Measurements from ENCODE around the gene LRP5. TPM values are rescaled to one million over a fixed set of nuclear protein-coding genes. Genes with fewer than 3 reads are reported as not detected.
"Not testable (repeated sequence)": the region's sequence is repeated elsewhere in the genome, so short reads cannot be mapped to it uniquely, and the experiment has no call there.

LRP5 gene
- total and polyA plus RNA-seq, 10 donors, result 3.9 to 21.8 (median 14.1) TPM

DNA sequence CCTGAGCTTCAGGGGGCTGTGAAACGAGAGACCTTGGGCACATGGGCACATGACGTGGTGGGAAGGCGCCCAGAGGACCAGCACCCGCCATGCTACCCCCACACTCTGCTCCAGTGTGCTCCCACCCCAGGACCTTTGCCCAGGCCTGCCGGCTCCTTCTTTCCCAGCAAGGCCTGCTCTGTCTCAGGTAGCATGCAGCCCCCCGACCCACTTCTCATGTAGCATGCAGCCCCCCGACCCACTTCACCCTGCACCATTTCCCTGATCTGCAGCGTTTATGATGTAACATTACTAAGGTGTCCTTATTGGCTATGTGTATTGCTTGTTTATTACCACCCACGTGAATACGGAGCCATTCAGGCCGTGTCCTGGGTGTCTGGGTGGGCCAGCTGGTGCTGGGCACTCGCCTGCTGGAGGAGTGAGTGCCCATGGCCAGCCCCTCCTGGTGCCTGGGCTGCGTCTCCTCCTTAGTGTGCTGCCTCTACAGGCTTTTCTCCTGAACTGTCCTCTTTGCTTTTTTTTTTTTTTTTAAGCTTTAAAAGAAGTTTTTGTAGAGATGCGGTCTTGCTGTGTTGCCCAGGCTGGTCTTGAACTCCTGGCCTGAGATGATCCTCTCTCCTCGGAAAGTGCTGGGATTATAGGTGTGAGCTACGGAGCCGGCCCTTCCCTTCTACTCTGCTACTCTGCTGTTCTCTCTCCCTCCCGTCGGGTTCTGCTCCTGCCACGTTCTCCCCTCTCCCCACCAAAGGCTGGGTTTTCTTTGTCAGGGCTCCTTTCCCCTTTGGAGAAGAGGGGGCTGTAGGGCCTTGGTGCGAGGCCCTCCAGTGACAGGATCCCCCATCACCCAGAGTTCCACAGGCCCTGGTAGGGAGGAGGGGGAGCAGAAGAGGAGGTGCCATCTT lies 29.4 kb downstream of the LRP5 start:
- Histone ChIP-seq H3K36me3 (no peaks in the 10 kb centered on the region), H3K4me1 (peaks cover 4 to 44% (median 24%) of the 10 kb centered on the region in 6 donors), H3K27me3 (replicated peaks in 1 of 7) (no peaks in the 10 kb centered on the region), H3K27ac (no peak overlapping the region), H3K9me3 (no peaks in the 10 kb centered on the region), H3K4me3 (no peak overlapping the region)
- DNase-seq, result no peak
- WGBS, 5 donors, result 78 to 93% (median 88%) methylated on average over 20 to 21 of the region's 21 CpGs
- TF ChIP-seq, protein P1, sequence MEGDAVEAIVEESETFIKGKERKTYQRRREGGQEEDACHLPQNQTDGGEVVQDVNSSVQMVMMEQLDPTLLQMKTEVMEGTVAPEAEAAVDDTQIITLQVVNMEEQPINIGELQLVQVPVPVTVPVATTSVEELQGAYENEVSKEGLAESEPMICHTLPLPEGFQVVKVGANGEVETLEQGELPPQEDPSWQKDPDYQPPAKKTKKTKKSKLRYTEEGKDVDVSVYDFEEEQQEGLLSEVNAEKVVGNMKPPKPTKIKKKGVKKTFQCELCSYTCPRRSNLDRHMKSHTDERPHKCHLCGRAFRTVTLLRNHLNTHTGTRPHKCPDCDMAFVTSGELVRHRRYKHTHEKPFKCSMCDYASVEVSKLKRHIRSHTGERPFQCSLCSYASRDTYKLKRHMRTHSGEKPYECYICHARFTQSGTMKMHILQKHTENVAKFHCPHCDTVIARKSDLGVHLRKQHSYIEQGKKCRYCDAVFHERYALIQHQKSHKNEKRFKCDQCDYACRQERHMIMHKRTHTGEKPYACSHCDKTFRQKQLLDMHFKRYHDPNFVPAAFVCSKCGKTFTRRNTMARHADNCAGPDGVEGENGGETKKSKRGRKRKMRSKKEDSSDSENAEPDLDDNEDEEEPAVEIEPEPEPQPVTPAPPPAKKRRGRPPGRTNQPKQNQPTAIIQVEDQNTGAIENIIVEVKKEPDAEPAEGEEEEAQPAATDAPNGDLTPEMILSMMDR (IDR thresholded peaks at IDR 0.05 in 8 of 11, conservative IDR thresholded peaks at IDR 0.05 in 3 of 11), result no peak
- no peak for TF ChIP-seq POLR2AphosphoS5 (IDR thresholded peaks at IDR 0.05)
- TF ChIP-seq POLR2A (IDR thresholded peaks at IDR 0.05), result no peak
- intact Hi-C loops (cut with DNase I; ENCODE audit: low total_unique reads), result no loop called here

DNA sequence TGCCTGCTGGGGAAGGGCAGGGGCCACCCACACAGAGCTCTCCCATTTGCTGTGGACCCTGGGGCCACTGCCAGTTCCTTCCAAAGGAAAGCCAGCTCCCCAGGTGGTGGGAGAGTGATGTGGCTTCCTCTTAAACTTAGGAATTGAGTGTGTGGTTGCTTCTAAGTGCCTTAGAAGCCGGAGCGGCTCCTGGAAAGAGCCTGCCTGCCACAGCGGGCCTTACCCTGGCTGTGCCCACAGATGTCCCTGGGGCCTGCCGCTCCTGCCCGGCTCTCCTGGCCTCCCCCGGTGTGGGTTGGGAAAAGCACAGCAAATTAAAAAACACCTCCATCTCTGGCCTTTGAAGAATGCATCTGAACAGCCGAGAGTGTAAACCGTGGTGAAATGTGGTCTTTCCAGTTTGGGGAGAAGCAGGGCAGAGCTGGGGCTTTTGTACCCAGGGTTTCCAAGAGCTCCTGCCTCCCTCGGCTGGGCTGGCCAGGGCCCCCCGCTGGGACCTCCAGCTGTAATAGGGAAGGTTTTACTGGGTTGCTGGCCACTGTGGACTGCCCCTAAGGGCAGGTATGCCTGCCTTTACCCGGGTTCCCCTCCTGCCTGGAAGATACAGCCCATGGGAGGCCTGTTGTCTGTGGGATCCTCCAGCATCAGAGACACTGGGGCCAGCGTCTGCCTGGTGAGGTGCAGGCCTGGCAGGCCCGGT lies 30.2 kb downstream of the LRP5 start:
- WGBS, 5 donors, result 86 to 92% (median 89%) methylated on average over 9 to 13 of the region's 13 CpGs
- H3K4me3 ChIP-seq, result no peak overlapping the region
- peaks cover 4 to 43% (median 23%) of the 10 kb centered on the region in 6 donors for H3K4me1 ChIP-seq
- H3K9me3 ChIP-seq, result no peaks in the 10 kb centered on the region
- no peak overlapping the region for H3K27ac ChIP-seq
- DNase-seq, result no peak
- no peaks in the 10 kb centered on the region for H3K36me3 ChIP-seq
- intact Hi-C loops (cut with DNase I; ENCODE audit: low total_unique reads), result no loop called here
- H3K27me3 ChIP-seq (replicated peaks in 1 of 7), result no peaks in the 10 kb centered on the region
- TF ChIP-seq, protein P1 (IDR thresholded peaks at IDR 0.05 in 8 of 11, conservative IDR thresholded peaks at IDR 0.05 in 3 of 11), result no peak

DNA sequence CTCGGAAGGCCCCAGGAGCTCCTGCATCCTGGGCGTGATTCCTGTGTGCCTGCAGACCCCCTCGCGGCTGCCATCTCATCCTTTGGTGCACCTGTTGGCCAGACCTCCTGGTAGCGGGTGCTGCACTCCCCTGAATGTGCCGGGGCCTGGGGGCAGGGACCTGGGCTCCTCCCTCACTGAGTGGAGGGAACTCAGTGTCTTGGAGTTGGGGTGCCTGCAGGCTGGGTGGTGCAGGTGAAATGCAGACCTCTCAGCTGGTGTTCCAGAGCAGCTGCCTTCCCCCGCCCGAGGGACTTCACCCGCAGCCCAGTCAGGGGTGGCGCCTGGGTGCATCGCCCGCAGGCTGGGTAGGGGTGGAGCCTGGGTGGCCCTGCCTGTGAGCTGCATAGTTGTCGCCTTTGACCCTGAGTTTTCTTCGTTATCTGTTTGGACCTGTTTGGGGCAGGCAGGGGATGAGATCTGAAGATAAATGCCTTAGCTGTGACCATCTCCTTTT lies 31.4 kb downstream of the LRP5 start:
- H3K9me3 ChIP-seq, result no peaks in the 10 kb centered on the region
- TF ChIP-seq, protein P1 (IDR thresholded peaks at IDR 0.05 in 8 of 11, conservative IDR thresholded peaks at IDR 0.05 in 3 of 11), result no peak
- TF ChIP-seq POLR2AphosphoS5 (IDR thresholded peaks at IDR 0.05) (no peak), POLR2A (IDR thresholded peaks at IDR 0.05) (no peak)
- no peak overlapping the region for H3K27ac ChIP-seq
- 74 to 89% (median 83%) methylated on average over 7 to 14 of the region's 14 CpGs for WGBS, 5 donors
- H3K4me3 ChIP-seq, result no peak overlapping the region
- intact Hi-C loops (cut with DNase I; ENCODE audit: low total_unique reads), result no loop called here
- no peaks in the 10 kb centered on the region for H3K27me3 ChIP-seq (replicated peaks in 1 of 7)
- DNase-seq, result no peak
- H3K4me1 ChIP-seq, result peaks cover 4 to 47% (median 21%) of the 10 kb centered on the region in 6 donors
- no peaks in the 10 kb centered on the region for H3K36me3 ChIP-seq

DNA sequence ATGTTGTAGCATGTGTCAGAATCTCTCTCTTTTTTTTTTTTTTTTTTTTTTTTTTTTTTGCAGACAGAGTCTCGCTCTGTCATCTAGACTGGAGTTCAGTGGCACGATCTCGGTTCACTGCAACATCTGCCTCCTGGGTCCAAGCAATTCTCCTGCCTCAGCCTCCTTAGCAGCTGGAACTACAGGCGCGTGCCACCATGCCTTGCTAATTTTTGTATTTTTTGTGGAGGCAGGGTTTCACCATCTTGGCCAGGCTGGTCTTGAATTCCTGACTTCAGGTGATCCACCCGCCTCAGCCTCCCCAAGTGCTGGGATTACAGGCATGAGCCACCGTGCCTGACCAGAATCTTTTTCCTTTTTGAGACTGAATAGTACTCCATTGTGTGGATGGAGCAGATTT lies 32.4 kb downstream of the LRP5 start:
- WGBS, 5 donors, result 94 to 98% (median 96%) methylated on average over 7 of the region's 7 CpGs
- H3K4me3 ChIP-seq; intact Hi-C loops (cut with DNase I; ENCODE audit: low total_unique reads); H3K36me3 ChIP-seq; H3K9me3 ChIP-seq; DNase-seq; H3K27ac ChIP-seq; H3K27me3 ChIP-seq (replicated peaks in 1 of 7): not testable (repeated sequence)
- H3K4me1 ChIP-seq, result peaks cover 4 to 45% (median 20%) of the 10 kb centered on the region in 6 donors
